GM12878 (cell line): ENCODE measurements around the gene B3GALNT1. TPM values are rescaled to one million over a fixed set of nuclear protein-coding genes. Genes with fewer than 3 reads are reported as not detected.

Source experiments
- ATAC-seq: fragments of 200-7000 bp; cut with Tn5 transposase; 3 replicates; pipeline ENCODE4 v1.9.1; 2020; ENCODE audit warnings: mild to moderate bottlenecking, moderate library complexity
- BruUV-seq: library from RNA; stranded (reverse); fragments of 400-500 nt; replicated peaks from 2 replicates; lab custom pipeline; 2021; lab: Mats Ljungman, UMichigan
- CTCF ChIA-PET: fragments of 300-600 bp; sonication (Branson Sonifier 250); formaldehyde crosslinking; extraction: SDS; loops from one replicate; lab custom pipeline; 2021; ENCODE audit warnings: inconsistent platforms; lab: Yijun Ruan, JAX
- POLR2A ChIA-PET: fragments of 350-600 bp; formaldehyde crosslinking; extraction: SDS; loops from one replicate; lab custom pipeline; 2021; ENCODE audit warnings: inconsistent platforms; lab: Charles Lee
- RAD21 ChIA-PET: fragments of 300-600 bp; sonication (Branson Sonifier 250); formaldehyde crosslinking; loops from one replicate; lab custom pipeline; 2023; ENCODE audit warnings: antibody characterized with exemption; ENCODE audit not compliant: unreplicated experiment; lab: Charles Lee
- SMC1A ChIA-PET: fragments of 300-600 bp; sonication (Branson Sonifier 250); formaldehyde crosslinking; loops from one replicate; lab custom pipeline; 2023; ENCODE audit not compliant: unreplicated experiment, uncharacterized antibody; lab: Charles Lee
- DNase-seq: peaks from one replicate; pipeline ENCODE4 v3.0.0-alpha.2; 2011; ENCODE audit warnings: low read depth, low spot score
- FAIRE-seq: peaks from 3 replicates; lab custom pipeline; 2011; peaks lifted over from hg19 to GRCh38; lab: Jason Lieb, UNC
- H2AFZ ChIP-seq: 2 replicates; pipeline ENCODE4 v1.6.0; 2011; ENCODE audit warnings: low read depth, low read length, control low read depth; ENCODE audit not compliant: control insufficient read depth
- H3K27ac ChIP-seq: 2 replicates; pipeline ENCODE4 v1.5.1; 2011; ENCODE audit warnings: control low read depth; ENCODE audit not compliant: control insufficient read depth, insufficient read depth
- H3K27me3 ChIP-seq, 2 experiments: replicated peaks in 1 of 2; 2 replicates each; pipeline versions ENCODE4 v1.6.0 to v1.6.1; 2011; ENCODE audit warnings: low read length in 1 of 2; ENCODE audit not compliant: control insufficient read depth in 2 of 2, insufficient read depth in 2 of 2
- H3K36me3 ChIP-seq, 2 experiments: 2 replicates each; pipeline ENCODE4 v1.5.1; 2011; ENCODE audit warnings: low read length in 1 of 2; ENCODE audit not compliant: control insufficient read depth in 2 of 2, insufficient read depth in 2 of 2
- H3K4me1 ChIP-seq: 2 replicates; pipeline ENCODE4 v1.6.1; 2011; ENCODE audit warnings: mild to moderate bottlenecking, low read length, moderate library complexity, mixed read lengths; ENCODE audit not compliant: control insufficient read depth, insufficient read depth
- H3K4me2 ChIP-seq: 2 replicates; pipeline ENCODE4 v1.6.0; 2011; ENCODE audit warnings: control low read depth; ENCODE audit not compliant: control insufficient read depth, insufficient read depth
- H3K4me3 ChIP-seq: fragments of 200-600 bp; sonication (generic); 2 replicates; pipeline ENCODE4 v1.5.1; 2016
- H3K79me2 ChIP-seq: 2 replicates; pipeline ENCODE4 v1.6.0; 2011; ENCODE audit warnings: low read length; ENCODE audit not compliant: control insufficient read depth, insufficient read depth
- H3K9ac ChIP-seq: 2 replicates; pipeline ENCODE4 v1.8.0; 2011; ENCODE audit warnings: low read length, control low read depth, mixed read lengths; ENCODE audit not compliant: control insufficient read depth, insufficient read depth
- H3K9me3 ChIP-seq: replicated peaks from 3 replicates; pipeline ENCODE4 v1.5.1; 2011; ENCODE audit warnings: mild to moderate bottlenecking, low read length; ENCODE audit not compliant: control insufficient read depth, insufficient read depth
- H4K20me1 ChIP-seq: 2 replicates; pipeline ENCODE4 v1.6.0; 2011; ENCODE audit not compliant: control insufficient read depth, insufficient read depth
- ATF2 ChIP-seq: IDR thresholded peaks from 2 replicates; pipeline ENCODE4 v1.6.1; 2012; ENCODE audit warnings: low read length, inconsistent platforms
- ATF7 ChIP-seq: fragments of 450-650 bp; IDR thresholded peaks from 2 replicates; pipeline ENCODE4 v1.6.1; 2016; ENCODE audit warnings: low read depth, mild to moderate bottlenecking
- CBX5 ChIP-seq: sonication (generic); IDR thresholded peaks from 2 replicates; pipeline ENCODE4 v1.6.1; 2016; ENCODE audit warnings: low read depth, moderate library complexity, mild to moderate bottlenecking, inconsistent platforms
- HCFC1 ChIP-seq: fragments of 150-350 bp; IDR thresholded peaks from 2 replicates; pipeline ENCODE4 v1.6.1; 2014; ENCODE audit warnings: low read length
- HDAC2 ChIP-seq: fragments of 200-600 bp; sonication (generic); IDR thresholded peaks from 2 replicates; pipeline ENCODE4 v1.6.1; 2017
- MTA3 ChIP-seq: IDR thresholded peaks from 2 replicates; pipeline ENCODE4 v1.6.1; 2012; ENCODE audit warnings: low read length, inconsistent platforms, borderline replicate concordance
- PBX3 ChIP-seq: IDR thresholded peaks from 2 replicates; pipeline ENCODE4 v1.6.1; 2011; ENCODE audit warnings: mild to moderate bottlenecking, low read depth, low read length, moderate library complexity; ENCODE audit not compliant: insufficient replicate concordance
- POLR2AphosphoS2 ChIP-seq: IDR thresholded peaks from 2 replicates; pipeline ENCODE4 v1.6.1; 2011; ENCODE audit warnings: low read depth, mild to moderate bottlenecking, low read length, improper control_type of control experiment, moderate library complexity
- TBL1XR1 ChIP-seq: IDR thresholded peaks from 2 replicates; pipeline ENCODE4 v1.6.1; 2012; ENCODE audit warnings: low read depth, low read length, improper control_type of control experiment
- WRNIP1 ChIP-seq: IDR thresholded peaks from 2 replicates; pipeline ENCODE4 v1.6.1; 2011; ENCODE audit warnings: low read depth, low read length, improper control_type of control experiment, borderline replicate concordance
- ZNF687 ChIP-seq: fragments of 450-650 bp; IDR thresholded peaks from 2 replicates; pipeline ENCODE4 v1.6.1; 2017; ENCODE audit warnings: mild to moderate bottlenecking, moderate library complexity
- WGBS: methylation state at CpG from one replicate; pipeline ENCODE4 v1.1.6; 2016; ENCODE audit warnings: low lambda C conversion rate; ENCODE audit not compliant: insufficient replicate concordance, insufficient coverage; ENCODE audit errors: missing lambda C conversion rate; 5-methylcytosine and 5-hydroxymethylcytosine counted together
- in situ Hi-C: fragments of 300-500 bp; cut with MboI; formaldehyde crosslinking; loops from 9 replicates; pipeline ENCODE4 v1.14.3; 2018; ENCODE audit warnings: mixed read lengths
- intact Hi-C: fragments of 100-400 bp; cut with micrococcal nuclease; formaldehyde crosslinking; loops from one replicate; pipeline ENCODE4 v1.14.2; 2022; ENCODE audit not compliant: unreplicated experiment
- polyA plus RNA-seq, 11 experiments: library from polyadenylated mRNA; depleted of rRNA in 4 of 11; unstranded in 6 of 11; stranded (reverse) in 5 of 11; fragments of >200 nt; fragmentation: Nextera tagmentation in 4 of 11; fragmentation: Illumina TruSeq in 1 of 11; extraction: Ambion mirVana in 4 of 11; extraction: Trizol in 1 of 11; gene quantifications; 1 replicate in 1 of 11; 2 replicates in 10 of 11; pipeline versions ENCODE4 v1.2.1 to v1.2.3, GENCODE V29; 2011 to 2016; ENCODE audit warnings: inconsistent platforms in 2 of 11, missing spikeins in 2 of 11, low read depth in 1 of 11
- total RNA-seq, 4 experiments: library from RNA; depleted of rRNA in 3 of 4; stranded (reverse); fragments of >200 nt in 3 of 4; fragmentation: Illumina TruSeq in 1 of 4; extraction: Trizol in 1 of 4; gene quantifications; 2 replicates each; pipeline versions ENCODE4 v1.2.1 to v1.2.3, GENCODE V29; 2013 to 2021

The B3GALNT1 gene
- total and polyA plus RNA-seq, 10 of the 15 experiments (the other 5 are each of a cell fraction or from before 2014, with no cell fraction given), result 0.04 to 0.95 (median 0.18) TPM; not detected in 3

- TF ChIP-seq ZNF687, result no peak
- TF ChIP-seq, all 136 proteins: peak for 0
Measured at GRCh38 chr3:161084277-161084676, 20.9 kb downstream of the B3GALNT1 start (continued).

- Histone ChIP-seq H3K27ac (no peak overlapping the region), H3K4me2 (no peak overlapping the region), H4K20me1 (no peaks in the 10 kb centered on the region), H3K79me2 (no peaks in the 10 kb centered on the region), H3K4me1 (peaks cover 5% of the 10 kb centered on the region; the same call in 1 of the 2 replicates), H2AFZ (no peak overlapping the region), H3K9me3 (no peaks in the 10 kb centered on the region)
- in situ Hi-C loops, result no loop called here
- no peak for TF ChIP-seq CBX5
- TF ChIP-seq HDAC2, result no peak
- TF ChIP-seq HCFC1, result no peak
- TF ChIP-seq POLR2AphosphoS2, result no peak
- TF ChIP-seq ATF2, result no peak
- TF ChIP-seq PBX3, result no peak
- TF ChIP-seq ATF7, result no peak
- no peak for TF ChIP-seq TBL1XR1
- no peak for TF ChIP-seq WRNIP1
- TF ChIP-seq MTA3, result no peak
- TF ChIP-seq, all 136 proteins: peak for 0
- ChIA-PET POLR2A (interaction anchor here (1.8 kb wide), 1 partner anchor 10 kb away, joined by 4 read pairs; no protein-coding TSS in a partner anchor), SMC1A (interaction anchor here (0.9 to 2.0 kb wide), 4 partner anchors 9 to 18 kb away, joined by 3 to 7 read pairs (median 4); no protein-coding TSS in a partner anchor), RAD21 (no interaction called here), CTCF (interaction anchor here (1.1 to 1.2 kb wide), 2 partner anchors 13 to 14 kb away, joined by 3 read pairs; no protein-coding TSS in a partner anchor)
- no peak for FAIRE-seq
- 87% methylated on average over 1 of the region's 1 CpG for WGBS
- DNase-seq, result no peak
- H3K9ac ChIP-seq, result no peak overlapping the region
- H3K4me3 ChIP-seq, result no peak overlapping the region
- intact Hi-C loops, result no loop called here
- no peaks in the 10 kb centered on the region for H3K36me3 ChIP-seq
- no TSS peak for BruUV-seq
- no peaks in the 10 kb centered on the region for H3K27me3 ChIP-seq
- no peak for ATAC-seq
Measured at GRCh38 chr3:161083131-161083530, 22.0 kb downstream of the B3GALNT1 start.
